ENCODE results near the gene TMCO2.

The TMCO2 gene

DNA sequence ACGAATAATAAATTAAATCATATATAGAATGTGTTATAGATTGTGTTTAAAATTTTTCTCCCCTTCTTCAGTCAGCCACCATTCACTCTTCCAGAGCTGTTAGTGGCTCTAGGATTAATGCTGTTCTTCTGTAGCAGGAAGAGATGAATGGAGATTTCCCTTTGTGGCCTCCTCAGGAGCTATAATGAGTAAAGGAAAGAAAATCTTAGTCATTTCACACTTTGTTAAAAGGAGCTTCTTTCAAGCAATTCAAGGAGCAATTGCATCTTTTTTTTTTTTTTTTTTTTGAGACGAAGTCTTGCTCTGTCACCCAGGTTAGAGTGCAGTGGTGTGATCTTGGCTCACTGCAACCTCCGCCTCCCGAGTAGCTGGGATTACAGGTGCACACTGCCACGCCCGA is 23.7 kb upstream of the TMCO2 start:
- H3K4me3 ChIP-seq (ENCODE audit: low read depth, low read length): no peak overlapping the region
- no peak for DNase-seq (ENCODE audit: low read depth, low spot score)
- TF ChIP-seq CTCF (IDR thresholded peaks at IDR 0.05; ENCODE audit: low read depth, low read length): no peak
- in situ Hi-C loops (cut with HindIII; ENCODE audit: low sequenced_read_pairs): no loop called here

GRCh38 chr1:40226192-40226591 is 21.5 kb upstream of the TMCO2 start:
- H3K4me3 ChIP-seq (ENCODE audit: low read depth, low read length): no peak overlapping the region
- in situ Hi-C loops (cut with HindIII; ENCODE audit: low sequenced_read_pairs): no loop called here
- no peak for TF ChIP-seq CTCF (IDR thresholded peaks at IDR 0.05; ENCODE audit: low read depth, low read length)
- no peak for DNase-seq (ENCODE audit: low read depth, low spot score)

DNA sequence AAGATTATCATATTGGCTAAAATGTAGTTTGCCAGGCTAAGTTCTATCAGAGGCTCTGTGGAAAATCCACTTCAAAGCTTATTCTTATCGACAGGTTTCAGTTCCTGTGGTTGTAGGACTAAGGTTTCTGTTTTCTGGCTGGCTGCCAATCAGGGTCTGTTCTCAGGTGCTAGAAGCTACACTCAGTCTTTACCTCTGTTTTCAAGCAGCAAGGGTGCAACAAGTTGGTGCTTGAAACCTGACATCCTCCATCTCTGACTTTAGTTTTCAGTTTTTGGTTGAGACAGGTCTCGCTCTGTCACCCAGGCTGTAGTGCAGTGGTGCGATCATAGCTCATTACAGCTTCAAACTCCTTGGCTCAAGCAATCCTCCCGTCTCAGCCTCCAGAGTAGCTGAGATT is 15.3 kb upstream of the TMCO2 start:
- no peak for TF ChIP-seq CTCF (IDR thresholded peaks at IDR 0.05; ENCODE audit: low read depth, low read length)
- in situ Hi-C loops (cut with HindIII; ENCODE audit: low sequenced_read_pairs): no loop called here
- H3K4me3 ChIP-seq (ENCODE audit: low read depth, low read length): no peak overlapping the region
- no peak for DNase-seq (ENCODE audit: low read depth, low spot score)

GRCh38 chr1:40239626-40240025 is 8.1 kb upstream of the TMCO2 start:
- in situ Hi-C loops (cut with HindIII; ENCODE audit: low sequenced_read_pairs): no loop called here
- H3K4me3 ChIP-seq (ENCODE audit: low read depth, low read length): no peak overlapping the region
- DNase-seq (ENCODE audit: low read depth, low spot score): no peak
- no peak for TF ChIP-seq CTCF (IDR thresholded peaks at IDR 0.05; ENCODE audit: low read depth, low read length)

GRCh38 chr1:40240390-40240789 is 7.3 kb upstream of the TMCO2 start:
- no peak for TF ChIP-seq CTCF (IDR thresholded peaks at IDR 0.05; ENCODE audit: low read depth, low read length)
- no peak overlapping the region for H3K4me3 ChIP-seq (ENCODE audit: low read depth, low read length)
- DNase-seq (ENCODE audit: low read depth, low spot score): no peak
- in situ Hi-C loops (cut with HindIII; ENCODE audit: low sequenced_read_pairs): no loop called here

GRCh38 chr1:40241362-40241761 is 6.4 kb upstream of the TMCO2 start:
- no peak overlapping the region for H3K4me3 ChIP-seq (ENCODE audit: low read depth, low read length)
- TF ChIP-seq CTCF (IDR thresholded peaks at IDR 0.05; ENCODE audit: low read depth, low read length): no peak
- no peak for DNase-seq (ENCODE audit: low read depth, low spot score)
- in situ Hi-C loops (cut with HindIII; ENCODE audit: low sequenced_read_pairs): no loop called here

DNA sequence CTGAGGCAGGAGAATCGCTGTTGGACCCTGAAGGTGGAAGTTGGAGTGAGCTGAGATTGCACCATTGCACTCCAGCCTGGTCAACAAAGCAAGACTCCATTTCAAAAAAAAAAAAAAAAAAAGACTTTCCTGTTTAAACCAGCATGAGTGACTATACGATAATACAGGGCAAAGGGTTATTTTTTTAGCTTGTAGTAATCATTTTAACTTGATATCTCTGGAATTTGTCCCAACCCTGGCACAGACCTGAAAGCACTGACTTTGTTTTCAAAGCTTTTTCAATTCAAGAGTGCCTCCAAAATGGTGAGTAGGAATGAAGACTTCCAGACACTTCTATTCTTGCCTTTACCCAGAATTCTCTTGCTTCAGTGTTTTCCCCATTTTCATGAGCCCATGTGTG is 4.4 kb upstream of the TMCO2 start:
- DNase-seq (ENCODE audit: low read depth, low spot score): no peak
- no peak for TF ChIP-seq CTCF (IDR thresholded peaks at IDR 0.05; ENCODE audit: low read depth, low read length)
- in situ Hi-C loops (cut with HindIII; ENCODE audit: low sequenced_read_pairs): no loop called here
- no peak overlapping the region for H3K4me3 ChIP-seq (ENCODE audit: low read depth, low read length)
